Fibroblast of mammary gland (primary cell): ENCODE measurements around the gene ELF2.
"Not testable (repeated sequence)": the region's sequence is repeated elsewhere in the genome, so short reads cannot be mapped to it uniquely, and the experiment has no call there.

ENCODE experiments used
- DNase-seq: peaks from one replicate; pipeline ENCODE4 v3.0.0-alpha.2; 2010; ENCODE audit warnings: low read depth
- H3K4me3 ChIP-seq: 2 replicates; pipeline ENCODE4 v1.5.1; 2011; ENCODE audit warnings: low read depth, mild to moderate bottlenecking, low read length, moderate library complexity; ENCODE audit not compliant: control insufficient read depth
- TF ChIP-seq, protein P1 (sequence below): conservative IDR thresholded peaks from 2 replicates; pipeline ENCODE4 v1.5.1; 2011; ENCODE audit warnings: low read depth, low read length, inconsistent platforms; ENCODE audit not compliant: control insufficient read depth, insufficient read depth

ELF2 gene

DNA sequence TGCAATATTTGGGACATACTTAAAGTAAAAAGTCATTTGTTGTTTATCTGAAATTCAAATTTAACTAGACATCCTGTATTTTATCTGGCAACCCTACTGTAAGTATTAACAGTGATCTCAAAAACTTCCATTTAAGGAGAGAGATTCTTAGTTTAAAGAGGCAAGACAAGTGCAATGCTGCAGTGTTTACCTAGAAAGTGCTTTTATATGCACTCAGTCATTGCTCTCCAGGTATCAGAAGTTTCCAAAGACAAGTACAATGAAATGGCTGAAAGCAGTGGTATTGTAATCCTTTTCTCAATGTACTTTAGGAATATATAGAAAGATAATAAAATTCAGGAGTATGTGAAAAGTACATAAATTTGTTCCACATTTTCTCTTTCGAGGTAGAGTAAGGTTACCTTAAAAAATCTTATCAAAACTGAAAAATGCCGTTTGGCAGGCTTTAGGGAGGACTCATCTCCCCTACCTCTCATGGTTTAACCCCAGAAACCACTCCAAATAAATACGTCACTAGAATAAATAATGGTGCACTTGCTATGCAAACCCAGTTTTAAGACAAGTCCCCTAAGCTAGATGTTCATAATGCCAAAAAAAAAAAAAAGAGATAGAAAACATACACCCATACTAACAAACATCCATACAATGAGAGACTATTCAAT lies 45.7 kb downstream of the ELF2 start:
- TF ChIP-seq, protein P1, sequence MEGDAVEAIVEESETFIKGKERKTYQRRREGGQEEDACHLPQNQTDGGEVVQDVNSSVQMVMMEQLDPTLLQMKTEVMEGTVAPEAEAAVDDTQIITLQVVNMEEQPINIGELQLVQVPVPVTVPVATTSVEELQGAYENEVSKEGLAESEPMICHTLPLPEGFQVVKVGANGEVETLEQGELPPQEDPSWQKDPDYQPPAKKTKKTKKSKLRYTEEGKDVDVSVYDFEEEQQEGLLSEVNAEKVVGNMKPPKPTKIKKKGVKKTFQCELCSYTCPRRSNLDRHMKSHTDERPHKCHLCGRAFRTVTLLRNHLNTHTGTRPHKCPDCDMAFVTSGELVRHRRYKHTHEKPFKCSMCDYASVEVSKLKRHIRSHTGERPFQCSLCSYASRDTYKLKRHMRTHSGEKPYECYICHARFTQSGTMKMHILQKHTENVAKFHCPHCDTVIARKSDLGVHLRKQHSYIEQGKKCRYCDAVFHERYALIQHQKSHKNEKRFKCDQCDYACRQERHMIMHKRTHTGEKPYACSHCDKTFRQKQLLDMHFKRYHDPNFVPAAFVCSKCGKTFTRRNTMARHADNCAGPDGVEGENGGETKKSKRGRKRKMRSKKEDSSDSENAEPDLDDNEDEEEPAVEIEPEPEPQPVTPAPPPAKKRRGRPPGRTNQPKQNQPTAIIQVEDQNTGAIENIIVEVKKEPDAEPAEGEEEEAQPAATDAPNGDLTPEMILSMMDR: no peak
- DNase-seq: no peak
- H3K4me3 ChIP-seq: no peak overlapping the region

DNA sequence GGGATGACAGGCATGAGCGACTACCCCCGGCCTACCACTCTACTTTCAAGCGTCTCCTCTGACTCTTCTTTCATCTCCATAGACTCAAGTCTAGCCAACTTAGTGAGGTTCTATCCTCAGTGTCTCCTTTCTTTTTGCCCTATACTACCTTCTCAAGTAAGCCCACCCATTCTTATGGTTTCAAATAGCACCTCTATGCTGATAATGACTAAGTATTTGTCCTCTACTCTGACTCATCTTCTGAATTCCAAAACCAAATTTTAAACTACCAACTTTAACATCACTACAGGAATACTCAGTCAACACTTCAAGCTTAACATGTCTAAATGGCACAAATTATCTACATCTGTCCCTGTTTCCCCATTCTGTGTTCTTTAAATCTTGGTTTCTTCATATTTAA lies 47.8 kb downstream of the ELF2 start:
- peak; percentile 12 for DNase-seq
- TF ChIP-seq, protein P1: no peak
- H3K4me3 ChIP-seq: no peak overlapping the region

DNA sequence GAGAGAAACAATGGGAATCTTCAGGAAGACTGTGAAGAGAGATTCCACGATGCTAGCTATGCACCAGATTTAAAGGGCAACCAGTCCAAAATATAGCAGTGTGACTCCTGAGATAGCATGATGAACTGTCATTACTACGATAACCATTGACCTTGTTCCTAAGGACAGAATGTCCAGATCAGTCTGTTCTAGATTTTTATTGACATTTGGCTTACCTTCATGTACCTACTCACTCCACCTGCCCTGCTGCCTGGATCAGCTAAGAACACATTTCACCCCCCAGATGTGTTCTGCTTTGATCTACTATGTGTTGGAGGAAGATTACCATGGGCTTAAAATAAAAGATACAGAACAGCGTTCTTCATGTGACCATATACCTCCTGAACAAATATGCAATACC lies 50.1 kb downstream of the ELF2 start:
- DNase-seq: no peak
- no peak overlapping the region for H3K4me3 ChIP-seq
- TF ChIP-seq, protein P1: no peak

DNA sequence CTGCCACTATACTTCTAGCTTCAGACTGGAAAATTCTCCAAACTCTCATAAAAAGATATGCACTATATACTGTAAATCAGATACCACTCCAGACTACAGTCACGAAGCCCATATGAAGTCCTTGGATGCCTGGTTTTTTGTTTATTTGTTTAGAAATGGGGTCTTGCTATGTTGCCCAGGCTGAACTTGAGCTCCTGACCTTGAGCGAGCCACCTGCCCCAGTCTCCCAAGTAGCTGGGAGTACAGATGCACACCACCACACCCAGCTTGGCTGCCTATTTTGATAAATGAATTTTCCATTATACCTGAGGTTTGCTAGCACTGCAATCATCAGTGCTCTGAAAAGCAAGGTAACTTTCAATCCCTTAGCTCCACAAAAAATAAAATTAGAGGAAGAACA lies 53.1 kb downstream of the ELF2 start:
- no peak for DNase-seq

DNA sequence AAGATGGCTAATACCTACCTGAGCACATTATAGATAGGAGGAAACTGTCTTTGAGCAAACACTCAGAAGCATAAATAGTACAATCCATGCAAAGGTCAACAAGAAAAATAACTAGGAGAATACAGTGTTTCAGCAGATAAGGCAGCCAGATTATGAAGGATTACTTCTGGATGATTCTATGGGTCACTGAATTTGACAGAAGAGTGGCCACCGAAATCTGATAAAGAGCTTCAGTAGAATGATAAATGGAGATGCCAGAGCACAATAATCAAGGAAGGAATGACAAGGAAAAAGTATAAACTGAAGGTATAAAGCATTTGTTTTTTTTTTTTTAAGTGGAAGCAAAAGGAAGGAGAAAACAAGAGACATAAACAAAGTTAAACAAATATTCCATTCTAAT lies 58.7 kb downstream of the ELF2 start:
- H3K4me3 ChIP-seq: no peak overlapping the region
- DNase-seq: no peak
- TF ChIP-seq, protein P1: no peak

More for the DNA sequence above, 53.1 kb downstream of the ELF2 start:
- no peak overlapping the region for H3K4me3 ChIP-seq
- TF ChIP-seq, protein P1: no peak

DNA sequence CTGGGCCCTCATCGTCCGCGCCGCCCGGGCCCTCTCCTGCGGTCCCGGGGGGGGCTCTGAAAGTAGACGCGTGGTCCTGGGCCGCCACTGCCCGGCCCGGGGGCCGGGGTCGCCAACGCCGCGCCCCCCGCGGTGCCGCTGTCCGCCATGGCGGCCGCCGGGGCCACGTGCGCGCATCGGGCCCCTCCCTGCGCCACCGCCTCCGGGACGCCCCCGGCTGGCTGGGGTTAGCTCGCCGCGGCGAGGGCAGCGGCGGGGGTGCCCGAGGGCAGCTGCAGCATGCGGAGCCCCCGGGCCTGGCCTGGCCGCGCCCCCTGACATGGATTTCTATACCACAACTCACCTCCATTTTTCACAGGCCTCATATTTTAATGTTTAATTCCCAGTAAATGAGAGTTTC lies 61.8 kb downstream of the ELF2 start:
- no peak overlapping the region for H3K4me3 ChIP-seq
- no peak for DNase-seq
- TF ChIP-seq, protein P1: no peak

DNA sequence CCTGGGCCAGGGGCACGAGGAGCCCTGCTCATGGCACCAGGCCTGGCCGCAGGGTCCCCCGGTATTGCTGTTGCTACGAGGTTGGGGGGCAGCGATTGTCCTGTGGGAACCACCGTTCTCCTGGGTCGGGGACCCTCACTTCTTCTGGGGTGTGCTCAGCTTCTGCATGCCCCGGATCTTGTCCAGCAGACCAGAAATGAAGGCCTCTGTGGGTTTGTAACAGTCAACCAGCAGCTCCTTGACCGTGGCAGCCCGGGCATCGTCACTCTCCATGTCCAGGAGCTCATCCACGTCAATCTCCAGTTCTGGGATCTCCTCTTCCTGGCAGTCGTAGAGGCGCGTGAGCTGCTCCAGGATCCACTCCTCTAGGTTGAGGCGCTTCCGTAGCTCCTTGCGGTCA lies 62.2 kb downstream of the ELF2 start:
- not testable (repeated sequence) for DNase-seq, H3K4me3 ChIP-seq
